Stimulated activated CD8-positive, alpha-beta memory T cell treated with anti-CD3 and anti-CD28 coated beads, Interleukin-2, amount 100 ng/mL, for 48 hours (primary cell): ENCODE data around the gene SMIM22.

Experiments
- DNase-seq, 2 donors: peaks; one replicate each; pipeline ENCODE4 v3.0.0-alpha.2; 2020; ENCODE audit warnings: low read depth in 2 of 2

SMIM22 gene

GRCh38 chr16:4795181-4795827 lies at the start of gene SMIM22:
Gene SMIM22 (plus strand): TSS chr16:4795369. CDS start chr16:4795735, 366 bp downstream.
- no peak for DNase-seq

GRCh38 chr16:4746215-4746614 lies 49.0 kb upstream of the SMIM22 start:
- no peak for DNase-seq

DNA sequence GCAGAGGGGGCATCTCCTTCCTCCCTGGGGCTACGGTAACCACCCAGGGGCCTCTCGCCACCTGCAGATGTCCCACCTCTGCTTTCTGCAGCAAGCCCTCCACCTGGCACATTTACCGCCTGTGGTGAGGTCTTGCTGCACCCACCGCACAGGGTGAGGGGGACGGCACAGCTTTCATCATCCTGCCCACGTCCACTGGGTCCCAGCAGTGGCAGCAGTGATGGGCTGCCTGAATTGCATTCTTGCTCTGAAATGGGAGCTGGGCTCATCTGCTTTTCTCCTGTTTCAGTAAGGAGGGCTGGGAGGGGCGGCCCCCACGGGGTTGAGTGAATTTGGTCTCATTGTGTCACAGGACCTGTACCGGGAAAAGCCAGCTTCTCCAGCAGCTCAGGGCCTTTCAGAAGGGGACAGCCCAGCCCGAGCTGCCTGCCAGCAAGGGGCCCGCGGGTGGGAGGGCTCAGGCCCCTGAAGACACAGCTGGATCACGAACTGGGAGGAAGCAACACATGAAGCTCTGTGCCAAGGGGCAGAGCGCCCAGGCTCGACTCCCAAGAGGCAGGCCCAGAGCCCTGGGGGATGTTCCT lies 48.1 kb upstream of the SMIM22 start:
- DNase-seq, result no peak

GRCh38 chr16:4747906-4748681 lies 47.1 kb upstream of the SMIM22 start:
- no peak for DNase-seq

- no peak for DNase-seq
Measured at GRCh38 chr16:4748682-4749411, 46.3 kb upstream of the SMIM22 start.

- DNase-seq, result no peak
Measured at GRCh38 chr16:4749700-4750257, 45.4 kb upstream of the SMIM22 start.

- DNase-seq, result no peak
Measured at GRCh38 chr16:4750896-4751295, 44.3 kb upstream of the SMIM22 start.

- DNase-seq, result no peak
Measured at GRCh38 chr16:4752351-4753100, 42.6 kb upstream of the SMIM22 start.

DNA sequence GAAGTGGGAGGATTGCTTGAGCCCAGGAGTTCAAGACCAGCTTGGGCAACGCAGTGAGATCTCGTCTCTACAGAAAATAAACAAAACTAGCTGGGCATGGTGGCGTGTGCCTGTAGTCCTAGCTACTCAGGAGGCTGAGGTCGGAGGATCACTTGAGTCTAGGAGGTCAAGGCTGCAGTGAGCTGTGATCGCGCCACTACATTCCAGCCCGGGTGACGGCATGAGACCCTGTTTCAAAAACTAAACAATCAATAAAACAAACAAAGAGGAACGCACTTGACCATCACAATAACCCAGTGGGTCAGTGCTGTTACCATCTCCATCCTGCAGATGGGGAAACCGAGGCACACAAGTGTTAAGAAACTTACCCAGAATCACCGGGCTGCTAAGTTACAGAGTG lies 41.9 kb upstream of the SMIM22 start:
- no peak for DNase-seq

DNA sequence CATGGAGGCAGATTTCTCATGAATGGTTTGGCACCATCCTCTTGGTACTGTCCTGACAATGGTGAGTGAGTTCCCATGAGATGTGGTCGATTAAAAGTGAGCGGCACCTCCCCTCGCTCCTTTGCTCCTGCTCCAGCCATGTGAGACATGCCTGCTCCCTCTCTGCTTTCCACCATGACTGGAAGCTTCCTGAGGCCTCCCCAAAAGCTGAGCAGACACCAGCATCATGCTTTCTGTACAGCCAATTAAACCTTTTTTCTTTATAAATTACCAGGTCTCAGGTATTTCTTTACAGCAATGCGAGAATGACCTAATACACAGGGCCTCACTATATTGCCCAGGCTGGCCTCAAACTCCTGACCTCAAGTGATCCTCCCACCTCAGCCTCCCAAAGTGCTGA lies 40.3 kb upstream of the SMIM22 start:
- DNase-seq, result no peak

GRCh38 chr16:4755687-4756086 lies 39.5 kb upstream of the SMIM22 start:
- no peak for DNase-seq

DNA sequence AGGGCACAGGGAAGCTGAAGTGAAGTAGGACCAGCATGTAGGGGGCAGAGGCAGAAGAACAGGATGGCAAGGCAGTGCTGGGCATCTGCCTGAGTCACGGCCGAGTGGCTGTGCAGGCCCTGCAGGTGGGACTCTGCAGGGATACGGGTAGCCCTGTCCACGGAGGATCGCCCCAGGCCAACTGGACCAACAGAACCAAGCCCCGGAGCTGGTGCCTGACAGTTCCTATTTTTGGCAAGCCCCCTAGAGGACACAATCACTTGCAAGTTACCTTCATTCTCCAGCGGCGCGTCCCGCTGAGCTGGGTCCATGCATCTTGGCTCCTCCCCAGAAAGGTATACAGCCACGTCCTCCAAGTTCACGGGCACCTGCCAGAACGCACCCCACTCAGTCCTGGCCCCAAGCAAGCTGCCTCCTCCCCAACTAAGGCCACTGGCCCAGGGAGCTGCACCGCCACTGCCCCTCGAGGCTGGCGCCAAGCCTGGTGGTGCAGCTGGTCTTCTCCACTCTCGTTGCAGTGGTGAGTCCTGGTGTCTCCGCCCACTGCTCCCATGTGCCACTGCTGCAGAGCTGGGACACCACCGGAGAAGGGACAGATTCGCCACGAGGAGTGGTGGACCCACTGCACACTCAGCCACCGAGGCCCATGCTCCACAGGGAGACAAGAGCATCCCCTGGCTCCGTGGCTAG lies 34.8 kb upstream of the SMIM22 start:
- no peak for DNase-seq

DNA sequence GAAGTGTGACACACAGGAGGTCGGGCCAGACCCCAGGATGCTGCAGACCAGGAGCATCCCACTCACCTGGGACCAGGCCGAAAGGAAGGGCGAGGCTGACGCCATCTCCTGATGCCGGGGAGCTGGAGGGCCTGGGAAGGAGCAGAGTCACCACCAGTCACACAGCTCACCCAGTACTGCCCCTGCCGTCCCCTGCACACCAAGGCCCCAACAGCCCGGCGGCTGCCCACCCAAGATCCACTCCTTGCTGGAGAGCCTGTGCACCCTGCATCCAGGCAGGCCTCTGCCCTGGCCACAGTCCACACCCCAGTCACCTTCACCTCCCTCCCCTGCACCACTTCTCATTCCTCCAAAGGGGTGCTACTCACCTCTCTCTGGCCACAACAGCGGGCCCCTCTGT lies 33.0 kb upstream of the SMIM22 start:
- no peak for DNase-seq

GRCh38 chr16:4763791-4764190 lies 31.4 kb upstream of the SMIM22 start:
- DNase-seq, result no peak

GRCh38 chr16:4765511-4766474 lies 29.4 kb upstream of the SMIM22 start:
- no peak for DNase-seq

DNA sequence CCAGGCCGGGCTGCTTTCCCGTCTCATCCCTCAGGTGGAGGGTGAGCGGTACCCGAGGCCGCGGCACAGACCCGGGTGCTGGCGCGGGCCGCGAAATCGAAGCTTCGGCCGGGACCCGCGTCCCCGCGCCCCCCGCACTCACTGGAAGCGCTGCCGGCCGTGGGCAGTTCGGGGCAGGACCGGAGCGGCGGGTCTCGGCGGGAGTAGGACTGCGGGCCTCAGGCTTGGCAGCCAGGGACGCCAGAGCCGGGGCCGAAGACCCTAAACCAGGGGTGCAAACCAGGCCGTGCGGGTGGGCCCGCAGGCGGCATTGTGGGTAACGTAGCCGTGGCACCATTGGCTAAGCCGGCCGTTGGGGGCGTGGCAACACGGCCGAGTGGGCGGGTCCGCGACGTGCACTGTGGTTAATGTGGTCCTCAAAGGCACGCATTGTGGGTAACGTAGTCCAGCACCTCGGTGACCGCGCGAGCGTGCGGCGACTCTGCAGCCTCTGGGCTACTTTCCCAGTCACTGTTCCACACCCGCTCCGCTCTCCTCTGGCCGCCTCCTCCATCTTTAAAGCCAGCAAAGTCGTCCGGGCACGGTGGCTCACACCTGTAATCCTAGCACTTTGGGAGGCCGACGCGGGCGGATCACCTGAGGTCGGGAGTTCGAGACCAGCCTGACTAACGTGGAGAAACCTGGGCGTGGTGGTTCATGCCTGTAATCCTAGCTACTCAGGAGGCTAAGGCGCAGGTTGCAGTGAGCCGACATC lies 28.1 kb upstream of the SMIM22 start, which contains the start of gene ZNF500:
Gene ZNF500, minus strand, starts transcription at position 288 of the 754 bp plus-strand sequence. CDS start 1,184 bp downstream, outside the sequence.
- peak; percentile 95 to 98 for DNase-seq

DNA sequence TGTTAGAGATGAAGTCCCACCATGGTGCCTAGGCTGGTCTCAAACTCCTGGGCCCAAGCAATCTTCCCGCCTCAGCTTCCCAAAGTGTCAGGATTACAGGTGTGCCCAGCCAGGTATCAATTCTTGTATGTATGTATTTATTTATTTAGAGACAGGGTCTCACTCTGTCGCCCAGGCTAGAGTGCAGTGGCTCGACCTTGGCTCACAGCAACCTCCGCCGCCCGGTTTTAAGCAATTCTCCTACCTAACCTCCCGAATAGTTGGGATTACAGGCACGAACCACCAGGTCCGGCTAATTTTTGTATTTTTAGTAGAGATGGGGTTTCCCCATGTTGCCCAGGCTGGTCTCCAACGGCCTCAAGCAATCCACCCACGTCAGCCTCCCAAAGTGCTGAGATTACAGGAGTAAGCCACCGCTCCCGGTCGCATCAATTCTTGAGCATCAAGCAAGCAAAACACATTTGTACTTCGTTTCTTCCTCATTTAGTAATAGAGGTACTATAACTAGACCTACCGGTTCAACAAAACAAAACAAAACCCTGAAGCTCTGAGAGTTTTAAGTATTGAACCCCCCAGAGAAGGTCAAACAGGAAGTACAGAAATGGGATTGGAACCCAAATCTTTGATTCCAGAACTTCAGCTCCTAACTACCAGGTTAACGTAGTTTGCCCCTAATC lies 27.2 kb upstream of the SMIM22 start:
- DNase-seq, result no peak
